Neural cell (in vitro differentiated cells): ENCODE data around the gene SLC26A2. TPM values are rescaled to one million over a fixed set of nuclear protein-coding genes. Genes with fewer than 3 reads are reported as not detected.

ENCODE experiments used
- H2AFZ ChIP-seq: fragments of 200-600, 300-800 bp; sonication (generic), shearing (Covaris generic); 2 replicates; pipeline ENCODE4 v1.6.0; 2014; ENCODE audit warnings: low read depth, mild to moderate bottlenecking, antibody characterized with exemption, low read length, moderate library complexity
- H3F3A ChIP-seq: fragments of 200-600 bp; shearing (Covaris generic); 2 replicates; pipeline ENCODE4 v1.6.1; 2016; ENCODE audit warnings: mild to moderate bottlenecking, moderate library complexity, mixed read lengths, antibody characterized with exemption, low read length; ENCODE audit not compliant: insufficient read depth, poor library complexity, severe bottlenecking
- H3K27ac ChIP-seq: fragments of 200-600, 300-800 bp; sonication (generic), shearing (Covaris generic); 2 replicates; pipeline ENCODE4 v1.5.1; 2014; ENCODE audit warnings: mild to moderate bottlenecking, low read length, moderate library complexity
- H3K27me3 ChIP-seq: fragments of 300-800, 200-600 bp; sonication (generic), shearing (Covaris generic); 2 replicates; pipeline ENCODE4 v1.6.0; 2014; ENCODE audit warnings: mild to moderate bottlenecking, low read depth, low read length, moderate library complexity; ENCODE audit not compliant: insufficient read depth
- H3K36me3 ChIP-seq: fragments of 300-800, 200-600 bp; sonication (generic), shearing (Covaris generic); 2 replicates; pipeline ENCODE4 v1.5.1; 2014; ENCODE audit warnings: mild to moderate bottlenecking, antibody characterized with exemption, low read length, moderate library complexity; ENCODE audit not compliant: insufficient read depth
- H3K4me2 ChIP-seq: fragments of 300-800, 200-600 bp; sonication (generic), shearing (Covaris generic); 2 replicates; pipeline ENCODE4 v1.6.0; 2014; ENCODE audit warnings: mild to moderate bottlenecking, low read length
- H3K4me3 ChIP-seq: fragments of 300-800, 200-600 bp; sonication (generic), shearing (Covaris generic); 2 replicates; pipeline ENCODE4 v1.5.1; 2014; ENCODE audit warnings: mild to moderate bottlenecking, low read length, moderate library complexity
- H3K79me2 ChIP-seq: fragments of 200-600 bp; shearing (Covaris generic); replicated peaks from 2 replicates; pipeline ENCODE4 v1.6.0; 2014; ENCODE audit warnings: mild to moderate bottlenecking, low read length, moderate library complexity; ENCODE audit not compliant: insufficient read depth
- H3K9ac ChIP-seq: fragments of 300-800, 200-600 bp; sonication (generic), shearing (Covaris generic); 2 replicates; pipeline ENCODE4 v1.6.1; 2016; ENCODE audit warnings: mild to moderate bottlenecking, low read length, mixed read lengths
- H3K9me2 ChIP-seq: fragments of 200-600 bp; shearing (Covaris generic); 2 replicates; pipeline ENCODE4 v1.6.1; 2016; ENCODE audit warnings: mild to moderate bottlenecking, low read length, mixed read lengths; ENCODE audit not compliant: insufficient read depth
- H3K9me3 ChIP-seq: fragments of 200-600, 300-800 bp; sonication (generic), shearing (Covaris generic); 2 replicates; pipeline ENCODE4 v1.6.1; 2016; ENCODE audit warnings: mild to moderate bottlenecking, mixed run types, low read length, moderate library complexity, mixed read lengths
- H4K20me1 ChIP-seq: fragments of 200-600 bp; shearing (Covaris generic); 2 replicates; pipeline ENCODE4 v1.6.1; 2016; ENCODE audit warnings: mild to moderate bottlenecking, mixed run types; ENCODE audit not compliant: insufficient read depth
- EP300 ChIP-seq: fragments of 450-650 bp; conservative IDR thresholded peaks from 2 replicates; pipeline ENCODE4 v1.6.1; 2014; ENCODE audit warnings: antibody characterized with exemption, mild to moderate bottlenecking, moderate library complexity; ENCODE audit not compliant: poor library complexity, severe bottlenecking
- EZH2 ChIP-seq: fragments of 200-600, 300-800 bp; shearing (Covaris generic), sonication (generic); IDR thresholded peaks from 2 replicates; pipeline ENCODE4 v1.6.1; 2014; ENCODE audit warnings: antibody characterized with exemption, low read length, borderline replicate concordance, mild to moderate bottlenecking; ENCODE audit not compliant: insufficient read depth, poor library complexity, severe bottlenecking
- MXI1 ChIP-seq: fragments of 450-650 bp; conservative IDR thresholded peaks from 2 replicates; pipeline ENCODE4 v1.6.1; 2014; ENCODE audit warnings: antibody characterized with exemption, mild to moderate bottlenecking; ENCODE audit not compliant: poor library complexity, severe bottlenecking
- POLR2AphosphoS5 ChIP-seq: IDR thresholded peaks from 2 replicates; pipeline ENCODE4 v1.6.1; 2012
- RAD21 ChIP-seq: fragments of 450-650 bp; conservative IDR thresholded peaks from 2 replicates; pipeline ENCODE4 v1.6.1; 2014; ENCODE audit warnings: antibody characterized with exemption, mild to moderate bottlenecking, moderate library complexity
- SMC3 ChIP-seq: fragments of 450-650 bp; conservative IDR thresholded peaks from 2 replicates; pipeline ENCODE4 v1.6.1; 2014; ENCODE audit warnings: antibody characterized with exemption, mild to moderate bottlenecking, moderate library complexity; ENCODE audit not compliant: poor library complexity
- TAF1 ChIP-seq: IDR thresholded peaks from 2 replicates; pipeline ENCODE4 v1.6.1; 2012; ENCODE audit warnings: low read depth
- polyA plus RNA-seq: library from polyadenylated mRNA; depleted of rRNA; stranded (reverse); fragments of >200 nt; gene quantifications from 2 replicates; pipeline ENCODE4 v1.2.3, GENCODE V29; 2014
- TF ChIP-seq, protein P1 (sequence below): fragments of 450-650 bp; IDR thresholded peaks from 2 replicates; pipeline ENCODE4 v1.5.1; 2014; ENCODE audit warnings: antibody characterized with exemption, mild to moderate bottlenecking, moderate library complexity; ENCODE audit not compliant: poor library complexity, severe bottlenecking
- TF ChIP-seq, protein P2 (sequence below): IDR thresholded peaks from 2 replicates; pipeline ENCODE4 v1.6.1; 2012; ENCODE audit warnings: borderline replicate concordance

SLC26A2 gene
- polyA plus RNA-seq, 1 donor from 2014 or later, result 5.4 TPM

DNA sequence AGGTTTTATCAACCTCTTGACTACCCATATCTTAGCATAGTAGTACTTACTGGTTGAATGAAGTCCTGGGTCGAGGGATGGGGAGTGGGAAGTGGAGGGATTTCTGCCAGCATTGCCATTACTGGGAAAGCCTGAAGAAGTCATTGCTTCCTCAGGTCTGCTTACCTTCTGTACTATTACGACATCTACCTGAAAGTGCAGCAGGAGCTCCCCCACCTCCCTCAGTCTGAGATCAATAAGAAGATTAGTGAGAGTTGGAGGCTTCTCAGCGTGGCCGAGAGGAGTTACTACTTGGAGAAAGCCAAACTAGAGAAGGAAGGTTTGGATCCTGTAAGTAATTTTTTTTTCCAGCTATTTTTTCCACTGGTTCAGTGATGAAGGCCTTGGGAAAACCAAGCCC, 45.8 kb downstream of the SLC26A2 start:
- TF ChIP-seq EP300, result no peak
- no peak for TF ChIP-seq EZH2
- no peak for TF ChIP-seq POLR2AphosphoS5
- no peak for TF ChIP-seq MXI1

DNA sequence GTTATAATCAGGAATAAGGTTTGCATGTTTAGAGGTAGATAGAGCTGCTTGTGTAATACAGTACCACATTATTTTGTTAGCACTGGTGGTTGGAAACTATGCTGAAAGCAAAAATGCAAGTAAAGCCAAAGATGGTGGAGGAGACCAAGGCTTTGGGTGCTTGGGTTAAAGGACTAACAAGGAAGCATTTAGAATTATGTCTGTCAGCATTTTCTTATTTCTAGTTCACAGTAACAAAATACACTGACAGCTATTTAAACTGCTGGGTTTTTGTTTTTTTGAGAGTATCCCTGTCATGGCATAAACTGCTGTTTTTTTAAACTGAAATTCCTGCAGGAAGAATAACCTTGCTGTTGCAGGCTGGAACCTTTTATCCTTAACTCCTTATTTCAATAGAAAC, 46.5 kb downstream of the SLC26A2 start:
- no peaks in the 10 kb centered on the region for H3K9me2 ChIP-seq
- no peak overlapping the region for H2AFZ ChIP-seq
- no peaks in the 10 kb centered on the region for H4K20me1 ChIP-seq
- no peaks in the 10 kb centered on the region for H3K27me3 ChIP-seq
- peaks cover 9% of the 10 kb centered on the region for H3K36me3 ChIP-seq
- no peak overlapping the region for H3K4me3 ChIP-seq
- H3K9ac ChIP-seq, result no peak overlapping the region
- no peaks in the 10 kb centered on the region for H3F3A ChIP-seq
- TF ChIP-seq EZH2 (no peak), RAD21 (no peak), SMC3 (no peak), TAF1 (no peak), EP300 (no peak), MXI1 (no peak), POLR2AphosphoS5 (no peak)
- TF ChIP-seq, protein P1, sequence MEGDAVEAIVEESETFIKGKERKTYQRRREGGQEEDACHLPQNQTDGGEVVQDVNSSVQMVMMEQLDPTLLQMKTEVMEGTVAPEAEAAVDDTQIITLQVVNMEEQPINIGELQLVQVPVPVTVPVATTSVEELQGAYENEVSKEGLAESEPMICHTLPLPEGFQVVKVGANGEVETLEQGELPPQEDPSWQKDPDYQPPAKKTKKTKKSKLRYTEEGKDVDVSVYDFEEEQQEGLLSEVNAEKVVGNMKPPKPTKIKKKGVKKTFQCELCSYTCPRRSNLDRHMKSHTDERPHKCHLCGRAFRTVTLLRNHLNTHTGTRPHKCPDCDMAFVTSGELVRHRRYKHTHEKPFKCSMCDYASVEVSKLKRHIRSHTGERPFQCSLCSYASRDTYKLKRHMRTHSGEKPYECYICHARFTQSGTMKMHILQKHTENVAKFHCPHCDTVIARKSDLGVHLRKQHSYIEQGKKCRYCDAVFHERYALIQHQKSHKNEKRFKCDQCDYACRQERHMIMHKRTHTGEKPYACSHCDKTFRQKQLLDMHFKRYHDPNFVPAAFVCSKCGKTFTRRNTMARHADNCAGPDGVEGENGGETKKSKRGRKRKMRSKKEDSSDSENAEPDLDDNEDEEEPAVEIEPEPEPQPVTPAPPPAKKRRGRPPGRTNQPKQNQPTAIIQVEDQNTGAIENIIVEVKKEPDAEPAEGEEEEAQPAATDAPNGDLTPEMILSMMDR, result no peak
- TF ChIP-seq, protein P2, sequence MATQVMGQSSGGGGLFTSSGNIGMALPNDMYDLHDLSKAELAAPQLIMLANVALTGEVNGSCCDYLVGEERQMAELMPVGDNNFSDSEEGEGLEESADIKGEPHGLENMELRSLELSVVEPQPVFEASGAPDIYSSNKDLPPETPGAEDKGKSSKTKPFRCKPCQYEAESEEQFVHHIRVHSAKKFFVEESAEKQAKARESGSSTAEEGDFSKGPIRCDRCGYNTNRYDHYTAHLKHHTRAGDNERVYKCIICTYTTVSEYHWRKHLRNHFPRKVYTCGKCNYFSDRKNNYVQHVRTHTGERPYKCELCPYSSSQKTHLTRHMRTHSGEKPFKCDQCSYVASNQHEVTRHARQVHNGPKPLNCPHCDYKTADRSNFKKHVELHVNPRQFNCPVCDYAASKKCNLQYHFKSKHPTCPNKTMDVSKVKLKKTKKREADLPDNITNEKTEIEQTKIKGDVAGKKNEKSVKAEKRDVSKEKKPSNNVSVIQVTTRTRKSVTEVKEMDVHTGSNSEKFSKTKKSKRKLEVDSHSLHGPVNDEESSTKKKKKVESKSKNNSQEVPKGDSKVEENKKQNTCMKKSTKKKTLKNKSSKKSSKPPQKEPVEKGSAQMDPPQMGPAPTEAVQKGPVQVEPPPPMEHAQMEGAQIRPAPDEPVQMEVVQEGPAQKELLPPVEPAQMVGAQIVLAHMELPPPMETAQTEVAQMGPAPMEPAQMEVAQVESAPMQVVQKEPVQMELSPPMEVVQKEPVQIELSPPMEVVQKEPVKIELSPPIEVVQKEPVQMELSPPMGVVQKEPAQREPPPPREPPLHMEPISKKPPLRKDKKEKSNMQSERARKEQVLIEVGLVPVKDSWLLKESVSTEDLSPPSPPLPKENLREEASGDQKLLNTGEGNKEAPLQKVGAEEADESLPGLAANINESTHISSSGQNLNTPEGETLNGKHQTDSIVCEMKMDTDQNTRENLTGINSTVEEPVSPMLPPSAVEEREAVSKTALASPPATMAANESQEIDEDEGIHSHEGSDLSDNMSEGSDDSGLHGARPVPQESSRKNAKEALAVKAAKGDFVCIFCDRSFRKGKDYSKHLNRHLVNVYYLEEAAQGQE, result no peak
- H3K27ac ChIP-seq, result no peak overlapping the region
- no peak overlapping the region for H3K4me2 ChIP-seq
- H3K79me2 ChIP-seq, result peaks cover 18% of the 10 kb centered on the region
- H3K9me3 ChIP-seq, result no peaks in the 10 kb centered on the region

More for the DNA sequence above, 45.8 kb downstream of the SLC26A2 start:
- no peaks in the 10 kb centered on the region for H3F3A ChIP-seq
- H3K79me2 ChIP-seq, result peaks cover 26% of the 10 kb centered on the region
- H3K9me2 ChIP-seq, result no peaks in the 10 kb centered on the region
- H3K27ac ChIP-seq, result no peak overlapping the region
- peaks cover 7% of the 10 kb centered on the region for H3K36me3 ChIP-seq
- no peaks in the 10 kb centered on the region for H4K20me1 ChIP-seq
- H2AFZ ChIP-seq, result no peak overlapping the region
- H3K27me3 ChIP-seq, result no peaks in the 10 kb centered on the region
- no peaks in the 10 kb centered on the region for H3K9me3 ChIP-seq
- H3K9ac ChIP-seq, result no peak overlapping the region
- H3K4me3 ChIP-seq, result no peak overlapping the region
- H3K4me2 ChIP-seq, result no peak overlapping the region
